ENCODE data around the gene CLK2. TPM values are rescaled to one million over a fixed set of nuclear protein-coding genes. Genes with fewer than 3 reads are reported as not detected.

Gene CLK2
- total and polyA plus RNA-seq, 9 of the 15 experiments (the other 6 are each of a cell fraction or from before 2014, with no cell fraction given), result 13.5 to 81.4 (median 39.6) TPM

DNA sequence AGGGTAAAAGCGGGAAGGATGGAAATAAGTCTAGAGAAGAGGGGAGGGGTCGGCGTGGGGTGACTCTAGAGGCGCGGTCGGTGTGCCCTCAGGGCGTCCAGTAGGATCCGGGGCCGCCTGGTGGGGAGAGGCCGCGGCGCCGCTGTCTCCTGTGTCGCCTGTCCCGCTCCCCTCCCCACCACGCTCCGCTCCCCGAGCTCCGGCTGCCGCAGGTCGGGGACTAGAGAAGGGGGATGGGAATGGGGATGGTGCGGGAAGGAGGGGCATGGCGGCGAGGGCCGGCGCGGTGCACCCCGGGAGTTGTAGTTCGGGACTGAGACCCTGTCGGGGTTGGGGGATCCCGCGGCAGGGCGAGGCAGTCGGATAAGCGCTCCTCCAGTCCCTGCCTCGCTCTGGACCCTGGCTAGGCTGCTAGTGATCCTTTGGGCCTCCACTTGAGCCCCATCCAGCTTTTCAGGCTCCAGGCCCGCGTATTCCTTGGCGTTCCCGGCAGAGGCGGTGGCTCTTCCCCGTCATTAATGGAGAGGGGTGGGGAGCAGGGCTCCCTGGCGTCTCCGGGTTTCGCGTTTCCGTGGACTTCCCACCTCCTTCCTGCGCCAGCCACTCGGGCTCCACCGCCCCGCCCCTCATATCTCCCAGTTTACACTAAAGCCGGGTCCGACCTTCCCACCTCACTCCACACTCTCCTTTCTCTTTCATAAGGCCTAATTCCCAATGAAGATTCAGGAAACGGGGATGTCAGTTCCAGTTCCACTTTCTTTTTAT lies 17.9 kb downstream of the CLK2 start, which contains the start of gene ENTREP3 (continued):
- TF ChIP-seq ZNF407 (IDR thresholded peaks at IDR 0.05; ENCODE audit: low read depth) (no peak), SPI1 (IDR thresholded peaks at IDR 0.05; ENCODE audit: borderline replicate concordance, low read depth, low read length) (no peak), CBX2 (IDR thresholded peaks at IDR 0.05; ENCODE audit: insufficient read depth, low read length, poor library complexity, severe bottlenecking) (no peak), HNRNPUL1 (IDR thresholded peaks at IDR 0.05; ENCODE audit: low read length) (no peak), RBM15 (IDR thresholded peaks at IDR 0.05; ENCODE audit: insufficient read depth, low read length) (no peak), BCL6 (CRISPR knock-in tag; IDR thresholded peaks at IDR 0.05) (no peak), KLF1 (tag; IDR thresholded peaks at IDR 0.05) (no peak), NFATC3 (IDR thresholded peaks at IDR 0.05) (no peak), ZEB2 (IDR thresholded peaks at IDR 0.05) (no peak), ESRRB (CRISPR knock-in tag; IDR thresholded peaks at IDR 0.05; ENCODE audit: borderline replicate concordance) (no peak), POLR2G (IDR thresholded peaks at IDR 0.05; ENCODE audit: low read depth, low read length) (peak; percentile 88), ILF3 (IDR thresholded peaks at IDR 0.05; ENCODE audit: borderline replicate concordance) (no peak), RBBP5 (IDR thresholded peaks at IDR 0.05; ENCODE audit: borderline replicate concordance, insufficient read depth, low read length, poor library complexity, severe bottlenecking) (peak; percentile 49), GTF2A2 (tag; IDR thresholded peaks at IDR 0.05) (no peak)
- TF ChIP-seq, protein P1, sequence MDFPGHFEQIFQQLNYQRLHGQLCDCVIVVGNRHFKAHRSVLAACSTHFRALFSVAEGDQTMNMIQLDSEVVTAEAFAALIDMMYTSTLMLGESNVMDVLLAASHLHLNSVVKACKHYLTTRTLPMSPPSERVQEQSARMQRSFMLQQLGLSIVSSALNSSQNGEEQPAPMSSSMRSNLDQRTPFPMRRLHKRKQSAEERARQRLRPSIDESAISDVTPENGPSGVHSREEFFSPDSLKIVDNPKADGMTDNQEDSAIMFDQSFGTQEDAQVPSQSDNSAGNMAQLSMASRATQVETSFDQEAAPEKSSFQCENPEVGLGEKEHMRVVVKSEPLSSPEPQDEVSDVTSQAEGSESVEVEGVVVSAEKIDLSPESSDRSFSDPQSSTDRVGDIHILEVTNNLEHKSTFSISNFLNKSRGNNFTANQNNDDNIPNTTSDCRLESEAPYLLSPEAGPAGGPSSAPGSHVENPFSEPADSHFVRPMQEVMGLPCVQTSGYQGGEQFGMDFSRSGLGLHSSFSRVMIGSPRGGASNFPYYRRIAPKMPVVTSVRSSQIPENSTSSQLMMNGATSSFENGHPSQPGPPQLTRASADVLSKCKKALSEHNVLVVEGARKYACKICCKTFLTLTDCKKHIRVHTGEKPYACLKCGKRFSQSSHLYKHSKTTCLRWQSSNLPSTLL (IDR thresholded peaks at IDR 0.05), result no peak
- TF ChIP-seq, protein P2, sequence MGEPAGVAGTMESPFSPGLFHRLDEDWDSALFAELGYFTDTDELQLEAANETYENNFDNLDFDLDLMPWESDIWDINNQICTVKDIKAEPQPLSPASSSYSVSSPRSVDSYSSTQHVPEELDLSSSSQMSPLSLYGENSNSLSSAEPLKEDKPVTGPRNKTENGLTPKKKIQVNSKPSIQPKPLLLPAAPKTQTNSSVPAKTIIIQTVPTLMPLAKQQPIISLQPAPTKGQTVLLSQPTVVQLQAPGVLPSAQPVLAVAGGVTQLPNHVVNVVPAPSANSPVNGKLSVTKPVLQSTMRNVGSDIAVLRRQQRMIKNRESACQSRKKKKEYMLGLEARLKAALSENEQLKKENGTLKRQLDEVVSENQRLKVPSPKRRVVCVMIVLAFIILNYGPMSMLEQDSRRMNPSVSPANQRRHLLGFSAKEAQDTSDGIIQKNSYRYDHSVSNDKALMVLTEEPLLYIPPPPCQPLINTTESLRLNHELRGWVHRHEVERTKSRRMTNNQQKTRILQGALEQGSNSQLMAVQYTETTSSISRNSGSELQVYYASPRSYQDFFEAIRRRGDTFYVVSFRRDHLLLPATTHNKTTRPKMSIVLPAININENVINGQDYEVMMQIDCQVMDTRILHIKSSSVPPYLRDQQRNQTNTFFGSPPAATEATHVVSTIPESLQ (CRISPR knock-in tag; IDR thresholded peaks at IDR 0.05), result no peak
